ENCODE measurements around the gene LSM7.

Gene LSM7

GRCh38 chr19:2327773-2328400 lies 499 bp downstream of the LSM7 start:
- Histone ChIP-seq H3K27ac (ENCODE audit: low read depth, low read length) (peak overlapping the region; percentile 86), H3K9ac (ENCODE audit: low read depth, low read length) (peak overlapping the region; percentile 87), H3K27me3 (ENCODE audit: insufficient read depth, low read length) (no peaks in the 10 kb centered on the region), H3K9me3 (ENCODE audit: insufficient read depth, low read depth, low read length) (no peaks in the 10 kb centered on the region), H3K4me3 (ENCODE audit: low read length) (peak overlapping the region; percentile 82), H3K36me3 (ENCODE audit: insufficient read depth, low read length) (peaks cover 25% of the 10 kb centered on the region), H3K4me1 (ENCODE audit: insufficient read depth, low read length) (peaks cover 22% of the 10 kb centered on the region)
- 3% methylated on average over 13 of the region's 18 CpGs for WGBS

- H3K36me3 ChIP-seq (ENCODE audit: insufficient read depth, low read length), result peaks cover 30% of the 10 kb centered on the region
- no peak overlapping the region for H3K4me3 ChIP-seq (ENCODE audit: low read length)
- H3K27ac ChIP-seq (ENCODE audit: low read depth, low read length), result peak overlapping the region; percentile 86; the same call in 1 of the 2 replicates
- peaks cover 22% of the 10 kb centered on the region for H3K4me1 ChIP-seq (ENCODE audit: insufficient read depth, low read length)
- H3K9ac ChIP-seq (ENCODE audit: low read depth, low read length), result no peak overlapping the region
- no peaks in the 10 kb centered on the region for H3K9me3 ChIP-seq (ENCODE audit: insufficient read depth, low read depth, low read length)
- no peaks in the 10 kb centered on the region for H3K27me3 ChIP-seq (ENCODE audit: insufficient read depth, low read length)
- WGBS, result 93% methylated on average over 16 of the region's 16 CpGs
These were observed 1.6 kb downstream of the LSM7 start for GRCh38 chr19:2326699-2327360.

- 92% methylated on average over 29 of the region's 29 CpGs for WGBS
These were observed 2.9 kb downstream of the LSM7 start for GRCh38 chr19:2325281-2326046.

GRCh38 chr19:2324220-2324948 lies 4.0 kb downstream of the LSM7 start:
- Histone ChIP-seq H3K9ac (ENCODE audit: low read depth, low read length) (no peak overlapping the region), H3K27me3 (ENCODE audit: insufficient read depth, low read length) (no peaks in the 10 kb centered on the region)

More at GRCh38 chr19:2325281-2326046, 2.9 kb downstream of the LSM7 start:
- H3K9ac ChIP-seq (ENCODE audit: low read depth, low read length), result no peak overlapping the region
- no peak overlapping the region for H3K27ac ChIP-seq (ENCODE audit: low read depth, low read length)
- H3K9me3 ChIP-seq (ENCODE audit: insufficient read depth, low read depth, low read length), result no peaks in the 10 kb centered on the region
- no peak overlapping the region for H3K4me3 ChIP-seq (ENCODE audit: low read length)
- peaks cover 36% of the 10 kb centered on the region for H3K36me3 ChIP-seq (ENCODE audit: insufficient read depth, low read length)
- H3K4me1 ChIP-seq (ENCODE audit: insufficient read depth, low read length), result peaks cover 11% of the 10 kb centered on the region; the same call in 1 of the 2 replicates
- no peaks in the 10 kb centered on the region for H3K27me3 ChIP-seq (ENCODE audit: insufficient read depth, low read length)

GRCh38 chr19:2323707-2324106 lies 4.7 kb downstream of the LSM7 start:
- Histone ChIP-seq H3K9me3 (ENCODE audit: insufficient read depth, low read depth, low read length) (no peaks in the 10 kb centered on the region), H3K27me3 (ENCODE audit: insufficient read depth, low read length) (no peaks in the 10 kb centered on the region), H3K4me3 (ENCODE audit: low read length) (no peak overlapping the region), H3K9ac (ENCODE audit: low read depth, low read length) (no peak overlapping the region), H3K27ac (ENCODE audit: low read depth, low read length) (no peak overlapping the region), H3K36me3 (ENCODE audit: insufficient read depth, low read length) (peaks cover 36% of the 10 kb centered on the region), H3K4me1 (ENCODE audit: insufficient read depth, low read length) (peaks cover 4% of the 10 kb centered on the region; the same call in 1 of the 2 replicates)
- WGBS, result 97% methylated on average over 12 of the region's 19 CpGs

More at GRCh38 chr19:2324220-2324948, 4.0 kb downstream of the LSM7 start:
- Histone ChIP-seq H3K36me3 (ENCODE audit: insufficient read depth, low read length) (peaks cover 36% of the 10 kb centered on the region), H3K4me1 (ENCODE audit: insufficient read depth, low read length) (peaks cover 7% of the 10 kb centered on the region; the same call in 1 of the 2 replicates), H3K4me3 (ENCODE audit: low read length) (no peak overlapping the region), H3K27ac (ENCODE audit: low read depth, low read length) (no peak overlapping the region), H3K9me3 (ENCODE audit: insufficient read depth, low read depth, low read length) (no peaks in the 10 kb centered on the region)
- WGBS, result 93% methylated on average over 34 of the region's 34 CpGs

GRCh38 chr19:2321565-2322283 lies 6.7 kb downstream of the LSM7 start:
- H3K27me3 ChIP-seq (ENCODE audit: insufficient read depth, low read length), result no peaks in the 10 kb centered on the region
- H3K4me1 ChIP-seq (ENCODE audit: insufficient read depth, low read length), result no peaks in the 10 kb centered on the region
- H3K36me3 ChIP-seq (ENCODE audit: insufficient read depth, low read length), result peaks cover 36% of the 10 kb centered on the region
- WGBS, result 94% methylated on average over 39 of the region's 39 CpGs
- H3K27ac ChIP-seq (ENCODE audit: low read depth, low read length), result no peak overlapping the region
- no peaks in the 10 kb centered on the region for H3K9me3 ChIP-seq (ENCODE audit: insufficient read depth, low read depth, low read length)
- no peak overlapping the region for H3K4me3 ChIP-seq (ENCODE audit: low read length)
- no peak overlapping the region for H3K9ac ChIP-seq (ENCODE audit: low read depth, low read length)

- Histone ChIP-seq H3K4me1 (ENCODE audit: insufficient read depth, low read length) (no peaks in the 10 kb centered on the region), H3K36me3 (ENCODE audit: insufficient read depth, low read length) (peaks cover 34% of the 10 kb centered on the region), H3K9ac (ENCODE audit: low read depth, low read length) (no peak overlapping the region)
These were observed 7.4 kb downstream of the LSM7 start for GRCh38 chr19:2320939-2321338.

GRCh38 chr19:2320049-2320448 lies 8.3 kb downstream of the LSM7 start:
- H3K4me1 ChIP-seq (ENCODE audit: insufficient read depth, low read length), result no peaks in the 10 kb centered on the region
- no peaks in the 10 kb centered on the region for H3K27me3 ChIP-seq (ENCODE audit: insufficient read depth, low read length)
- peaks cover 30% of the 10 kb centered on the region for H3K36me3 ChIP-seq (ENCODE audit: insufficient read depth, low read length)
- 0 out of 2 replicates have a peak, but pooled peaks cover 1% of the 10 kb centered on the region for H3K9me3 ChIP-seq (ENCODE audit: insufficient read depth, low read depth, low read length)
- WGBS, result 85% methylated on average over 12 of the region's 12 CpGs
- H3K9ac ChIP-seq (ENCODE audit: low read depth, low read length), result no peak overlapping the region
- H3K4me3 ChIP-seq (ENCODE audit: low read length), result no peak overlapping the region
- no peak overlapping the region for H3K27ac ChIP-seq (ENCODE audit: low read depth, low read length)

More at GRCh38 chr19:2320939-2321338, 7.4 kb downstream of the LSM7 start:
- Histone ChIP-seq H3K27ac (ENCODE audit: low read depth, low read length) (no peak overlapping the region), H3K4me3 (ENCODE audit: low read length) (no peak overlapping the region), H3K27me3 (ENCODE audit: insufficient read depth, low read length) (no peaks in the 10 kb centered on the region), H3K9me3 (ENCODE audit: insufficient read depth, low read depth, low read length) (no peaks in the 10 kb centered on the region)
- WGBS, result 91% methylated on average over 12 of the region's 12 CpGs

- peaks cover 5% of the 10 kb centered on the region; the same call in 1 of the 2 replicates for H3K9me3 ChIP-seq (ENCODE audit: insufficient read depth, low read depth, low read length)
- H3K4me3 ChIP-seq (ENCODE audit: low read length), result no peak overlapping the region
- peaks cover 25% of the 10 kb centered on the region for H3K36me3 ChIP-seq (ENCODE audit: insufficient read depth, low read length)
- H3K27me3 ChIP-seq (ENCODE audit: insufficient read depth, low read length), result no peaks in the 10 kb centered on the region
- H3K4me1 ChIP-seq (ENCODE audit: insufficient read depth, low read length), result no peaks in the 10 kb centered on the region
- 90% methylated on average over 20 of the region's 20 CpGs for WGBS
- H3K27ac ChIP-seq (ENCODE audit: low read depth, low read length), result no peak overlapping the region
- no peak overlapping the region for H3K9ac ChIP-seq (ENCODE audit: low read depth, low read length)
These were observed 8.8 kb downstream of the LSM7 start for GRCh38 chr19:2319551-2319950.

- peaks cover 5% of the 10 kb centered on the region; the same call in 1 of the 2 replicates for H3K9me3 ChIP-seq (ENCODE audit: insufficient read depth, low read depth, low read length)
- H3K9ac ChIP-seq (ENCODE audit: low read depth, low read length), result no peak overlapping the region
- no peak overlapping the region for H3K27ac ChIP-seq (ENCODE audit: low read depth, low read length)
- H3K36me3 ChIP-seq (ENCODE audit: insufficient read depth, low read length), result peaks cover 19% of the 10 kb centered on the region; the same call in 1 of the 2 replicates
- no peaks in the 10 kb centered on the region for H3K4me1 ChIP-seq (ENCODE audit: insufficient read depth, low read length)
- 91% methylated on average over 4 of the region's 6 CpGs for WGBS
- no peaks in the 10 kb centered on the region for H3K27me3 ChIP-seq (ENCODE audit: insufficient read depth, low read length)
- no peak overlapping the region for H3K4me3 ChIP-seq (ENCODE audit: low read length)
These were observed 9.5 kb downstream of the LSM7 start for GRCh38 chr19:2318923-2319322.
